K562 (cell line): ENCODE measurements around the gene RPL28. TPM values are rescaled to one million over a fixed set of nuclear protein-coding genes. Genes with fewer than 3 reads are reported as not detected.
A peak's percentile ranks its signal among the peaks of the same experiment; 100 is the strongest.

Source experiments
- ATAC-seq: fragments of 200-7000 bp; cut with Tn5 transposase; 3 replicates; pipeline ENCODE4 v1.9.1; 2020; ENCODE audit warnings: moderate library complexity
- BruUV-seq: library from RNA; stranded (reverse); fragments of 400-500 nt; replicated peaks from 2 replicates; lab custom pipeline; 2021; lab: Mats Ljungman, UMichigan
- CTCF ChIA-PET: fragments of 300-600 bp; formaldehyde crosslinking; extraction: SDS; loops from one replicate; lab custom pipeline; 2021; ENCODE audit warnings: low intra/inter-chr PET ratio; lab: Yijun Ruan, JAX
- POLR2A ChIA-PET: fragments of 300-600, 350-650 bp; sonication (Branson Sonifier 250); formaldehyde crosslinking; extraction: SDS; loops from one replicate; lab custom pipeline; 2021; ENCODE audit warnings: antibody characterized with exemption, inconsistent platforms; lab: Yijun Ruan, JAX
- DNase-seq, 4 experiments: peaks; one replicate each; pipeline versions ENCODE4 v3.0.0 to v3.0.0-alpha.2; 2011 to 2018; ENCODE audit warnings: low spot score in 3 of 4, mixed read lengths in 3 of 4; ENCODE audit errors: extremely low read depth in 1 of 4
- FAIRE-seq: peaks from 2 replicates; lab custom pipeline; 2011; peaks lifted over from hg19 to GRCh38; lab: Jason Lieb, UNC
- H2AFZ ChIP-seq: 2 replicates; pipeline ENCODE4 v1.6.0; 2011; ENCODE audit warnings: low read depth, low read length, control low read depth, inconsistent platforms
- H3K27ac ChIP-seq: fragments of 200-600 bp; 3 replicates; pipeline ENCODE4 v1.8.0; 2011; ENCODE audit warnings: low read depth, mild to moderate bottlenecking, control low read depth, inconsistent platforms, low read length, moderate library complexity, mixed read lengths; ENCODE audit errors: extremely low read depth
- H3K27me3 ChIP-seq, 2 experiments: fragments of 300-600 bp in 1 of 2; 2 replicates in 1 of 2; 3 replicates in 1 of 2; pipeline versions ENCODE4 v1.6.0 to v1.8.0; 2011; ENCODE audit warnings: inconsistent platforms in 2 of 2, low read length in 2 of 2, mild to moderate bottlenecking in 1 of 2, mixed read lengths in 1 of 2, moderate library complexity in 1 of 2; ENCODE audit not compliant: control insufficient read depth in 2 of 2, insufficient read depth in 2 of 2
- H3K36me3 ChIP-seq: fragments of 300-600 bp; 3 replicates; pipeline ENCODE4 v1.8.0; 2011; ENCODE audit warnings: mild to moderate bottlenecking, low read length, inconsistent platforms; ENCODE audit not compliant: control insufficient read depth, insufficient read depth
- H3K4me1 ChIP-seq, 2 experiments: fragments of 200-600 bp in 1 of 2; replicated peaks in 1 of 2; 2 replicates in 1 of 2; 3 replicates in 1 of 2; pipeline versions ENCODE4 v1.5.1 to v1.8.0; 2011; ENCODE audit warnings: inconsistent platforms in 2 of 2, low read length in 2 of 2, mild to moderate bottlenecking in 1 of 2, mixed read lengths in 1 of 2, moderate library complexity in 1 of 2; ENCODE audit not compliant: control insufficient read depth in 2 of 2, insufficient read depth in 2 of 2
- H3K4me2 ChIP-seq: 2 replicates; pipeline ENCODE4 v1.6.1; 2011; ENCODE audit warnings: low read length, control low read depth, inconsistent platforms, mixed read lengths; ENCODE audit not compliant: insufficient read depth
- H3K4me3 ChIP-seq: fragments of 200-600 bp; sonication (generic), shearing (Covaris generic); 2 replicates; pipeline ENCODE4 v1.5.1; 2016; ENCODE audit warnings: control low read depth, inconsistent platforms
- H3K79me2 ChIP-seq: fragments of 200-600 bp; 3 replicates; pipeline ENCODE4 v1.8.0; 2011; ENCODE audit warnings: low read length, inconsistent platforms; ENCODE audit not compliant: control insufficient read depth, insufficient read depth
- H3K9ac ChIP-seq, 2 experiments: 2 replicates each; pipeline versions ENCODE4 v1.6.0 to v1.6.1; 2011; ENCODE audit warnings: low read depth in 2 of 2, low read length in 2 of 2, control low read depth in 1 of 2, inconsistent platforms in 1 of 2, mild to moderate bottlenecking in 1 of 2, mixed read lengths in 1 of 2; ENCODE audit not compliant: insufficient read depth in 1 of 2
- H3K9me1 ChIP-seq: one replicate; pipeline ENCODE4 v1.6.0; 2011; ENCODE audit warnings: inconsistent platforms, mild to moderate bottlenecking, low read length, moderate library complexity; ENCODE audit not compliant: control insufficient read depth, insufficient read depth
- H3K9me3 ChIP-seq: replicated peaks from 2 replicates; pipeline ENCODE4 v1.5.1; 2011; ENCODE audit warnings: low read depth, low read length, inconsistent platforms; ENCODE audit not compliant: control insufficient read depth, insufficient read depth
- H4K20me1 ChIP-seq: replicated peaks from 2 replicates; pipeline ENCODE4 v1.6.1; 2011; ENCODE audit warnings: low read length, inconsistent platforms, mixed read lengths; ENCODE audit not compliant: control insufficient read depth, insufficient read depth
- IFI16 ChIP-seq: fragments of 250-450 bp; sonication (Bioruptor Pico); IDR thresholded peaks from 2 replicates; pipeline ENCODE4 v2.1.2; 2022; ENCODE audit warnings: mild to moderate bottlenecking, inconsistent platforms
- SUPT5H ChIP-seq: fragments of 450-650 bp; IDR thresholded peaks from 2 replicates; pipeline ENCODE4 v1.6.1; 2016
- ZBTB33 ChIP-seq: sonication (generic); formaldehyde crosslinking; IDR thresholded peaks from 2 replicates; pipeline ENCODE4 v1.8.1; 2023; ENCODE audit warnings: mild to moderate bottlenecking, missing genetic modification reagents
- ZNF174 ChIP-seq: fragments of 250-450 bp; sonication (Bioruptor Pico); IDR thresholded peaks from 2 replicates; pipeline ENCODE4 v1.4.0; 2020; ENCODE audit warnings: mild to moderate bottlenecking
- WGBS: fragments of 100-300 bp; shearing (Covaris generic); methylation state at CpG from one replicate; pipeline ENCODE4 v1.1.6; 2016; ENCODE audit warnings: low coverage, mixed read lengths; ENCODE audit not compliant: insufficient coverage; ENCODE audit errors: missing lambda C conversion rate; 5-methylcytosine and 5-hydroxymethylcytosine counted together
- in situ Hi-C: fragments of 300-500 bp; cut with MboI; formaldehyde crosslinking; loops from 4 replicates; pipeline ENCODE4 v1.15.0; 2018; ENCODE audit warnings: inconsistent platforms, mixed read lengths
- intact Hi-C: fragments of 100-400 bp; cut with micrococcal nuclease; formaldehyde crosslinking; loops from 2 replicates; pipeline ENCODE4 v1.14.2; 2022
- polyA plus RNA-seq, 8 experiments: library from polyadenylated mRNA; depleted of rRNA in 4 of 8; stranded (reverse) in 5 of 8; unstranded in 3 of 8; fragments of >200 nt; fragmentation: Nextera tagmentation in 2 of 8; fragmentation: Illumina TruSeq in 1 of 8; extraction: Ambion mirVana in 2 of 8; extraction: Trizol in 1 of 8; gene quantifications; 2 replicates each; pipeline versions ENCODE4 v1.2.1 to v1.2.3, GENCODE V29; 2011 to 2014; ENCODE audit warnings: inconsistent platforms in 1 of 8, missing spikeins in 1 of 8
- total RNA-seq, 7 experiments: library from RNA; depleted of rRNA in 6 of 7; stranded (reverse); fragments of >200 nt in 6 of 7; fragmentation: Illumina TruSeq in 2 of 7; extraction: Trizol in 2 of 7; gene quantifications; 2 replicates each; pipeline versions ENCODE4 v1.2.1 to v1.2.3, GENCODE V29; 2011 to 2021; ENCODE audit warnings: low replicate concordance in 1 of 7

RPL28 gene
- total and polyA plus RNA-seq, 9 of the 15 experiments (the other 6 are each of a cell fraction or from before 2014, with no cell fraction given), result 124 to 3,106 (median 622) TPM

DNA sequence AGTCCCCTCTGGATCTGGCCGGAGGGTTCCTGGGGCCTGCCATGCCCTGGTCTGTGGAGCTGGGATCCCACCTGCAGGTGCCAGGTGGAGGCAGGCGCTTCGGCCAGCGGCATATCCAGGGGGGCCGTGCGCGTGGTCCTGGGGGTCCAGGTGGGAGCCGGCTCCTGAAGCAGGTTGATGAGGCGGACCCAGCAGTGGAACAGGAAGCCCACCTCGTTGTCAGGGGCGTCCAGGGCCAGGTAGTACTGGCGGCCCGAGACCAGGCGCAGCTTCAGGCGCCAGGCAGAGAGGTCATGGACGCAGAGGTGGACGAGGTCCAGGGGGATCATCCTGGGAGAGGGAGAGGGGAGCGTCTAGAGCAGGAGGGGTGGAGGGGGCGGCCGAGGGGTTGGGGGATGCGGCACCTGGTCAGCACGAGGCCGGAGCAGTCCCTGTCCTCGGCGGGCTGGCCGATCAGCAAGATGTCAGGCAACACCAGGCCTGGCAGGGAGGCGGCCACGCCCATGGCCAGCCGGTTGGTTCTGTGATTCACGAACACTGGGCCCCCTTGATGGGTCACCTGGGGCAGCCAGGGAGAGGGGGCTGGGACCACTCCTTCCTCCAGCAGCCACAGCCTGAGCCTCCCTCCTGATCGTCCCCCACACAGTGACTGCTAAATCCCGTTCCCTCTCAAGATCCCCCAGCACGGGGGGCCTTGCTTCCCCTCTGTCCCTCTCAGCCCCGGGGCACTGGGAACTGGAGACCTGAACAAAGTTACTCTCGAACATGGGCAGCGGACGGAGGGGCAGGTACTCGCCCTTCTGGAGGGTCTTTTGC lies 23.4 kb upstream of the RPL28 start:
- 61% methylated on average over 15 of the region's 38 CpGs for WGBS
- CTCF ChIA-PET, result no interaction called here

More for the DNA sequence above, 23.4 kb upstream of the RPL28 start:
- Histone ChIP-seq H3K27me3 (peaks cover 0 to 2% of the 10 kb centered on the region in 2 experiments; a peak in 2 of 5 replicates), H3K79me2 (no peaks in the 10 kb centered on the region), H3K4me3 (no peak overlapping the region), H3K9me1 (no peaks in the 10 kb centered on the region), H3K36me3 (no peaks in the 10 kb centered on the region), H3K27ac (no peak overlapping the region), H3K9me3 (no peaks in the 10 kb centered on the region), H3K9ac (peak overlapping the region in 1 of 2 experiments; percentile 74; a peak in 1 of 4 replicates), H3K4me1 (peaks cover 0 to 54% of the 10 kb centered on the region in 2 experiments; a peak in 2 of 5 replicates), H3K4me2 (no peak overlapping the region), H2AFZ (no peak overlapping the region), H4K20me1 (no peaks in the 10 kb centered on the region)
- no peak for FAIRE-seq
- BruUV-seq, result no TSS peak
- peak; percentile 27; the same call in 1 of the 2 replicates for TF ChIP-seq ZBTB33 (CRISPR knock-in tag)
- TF ChIP-seq ZNF174 (CRISPR knock-in tag), result no peak
- TF ChIP-seq SUPT5H, result no peak
- no peak for TF ChIP-seq IFI16 (CRISPR knock-in tag)
- no peak for ATAC-seq
- intact Hi-C loops (no loop called here), in situ Hi-C loops (no loop called here)
- no peak for DNase-seq
- POLR2A ChIA-PET, result interaction anchor here (0.6 kb wide), 1 partner anchor 44 kb away, joined by 3 read pairs; no protein-coding TSS in a partner anchor
